ENCODE results near the gene ZNF501.

Gene ZNF501

GRCh38 chr3:44729384-44729910 lies at the start of gene ZNF501:
TSS of gene ZNF501 (plus strand) at chr3:44729635. CDS start at chr3:44734422, 4,787 bp downstream.
- DNase-seq (ENCODE audit: low read depth), result peak; percentile 85

DNA sequence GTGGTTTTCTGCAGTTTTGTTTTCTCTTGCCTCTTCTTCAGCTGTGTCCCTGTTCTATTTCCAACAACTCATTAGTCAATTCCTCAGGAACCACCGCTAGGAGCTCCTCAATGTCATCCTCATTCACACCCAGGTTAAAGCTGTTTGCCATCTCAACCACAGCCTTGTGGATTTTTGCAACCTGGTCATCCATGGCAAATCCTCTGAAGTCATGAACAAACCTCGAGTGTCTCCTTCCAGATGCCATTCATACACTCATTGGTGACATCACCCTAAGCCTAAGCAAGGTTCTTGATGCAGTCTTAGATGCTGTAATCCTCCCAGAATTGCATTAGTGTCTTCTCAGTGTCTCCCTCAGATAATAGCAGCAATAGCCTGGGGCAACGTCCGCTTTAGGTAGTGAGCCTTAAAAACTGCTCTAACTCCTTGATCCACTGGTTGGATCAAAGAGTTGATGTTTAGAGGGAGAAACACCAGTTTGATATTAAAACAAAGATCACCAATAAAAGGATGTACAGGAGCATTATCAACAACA lies 48.4 kb upstream of the ZNF501 start:
- DNase-seq (ENCODE audit: low read depth), result no peak

- no peak for DNase-seq (ENCODE audit: low read depth)
Observed at GRCh38 chr3:44682182-44682896, 47.1 kb upstream of the ZNF501 start.

GRCh38 chr3:44685128-44685800 lies 44.2 kb upstream of the ZNF501 start:
- DNase-seq (ENCODE audit: low read depth), result peak; percentile 24

GRCh38 chr3:44687898-44688297 lies 41.5 kb upstream of the ZNF501 start:
- DNase-seq (ENCODE audit: low read depth), result no peak

DNA sequence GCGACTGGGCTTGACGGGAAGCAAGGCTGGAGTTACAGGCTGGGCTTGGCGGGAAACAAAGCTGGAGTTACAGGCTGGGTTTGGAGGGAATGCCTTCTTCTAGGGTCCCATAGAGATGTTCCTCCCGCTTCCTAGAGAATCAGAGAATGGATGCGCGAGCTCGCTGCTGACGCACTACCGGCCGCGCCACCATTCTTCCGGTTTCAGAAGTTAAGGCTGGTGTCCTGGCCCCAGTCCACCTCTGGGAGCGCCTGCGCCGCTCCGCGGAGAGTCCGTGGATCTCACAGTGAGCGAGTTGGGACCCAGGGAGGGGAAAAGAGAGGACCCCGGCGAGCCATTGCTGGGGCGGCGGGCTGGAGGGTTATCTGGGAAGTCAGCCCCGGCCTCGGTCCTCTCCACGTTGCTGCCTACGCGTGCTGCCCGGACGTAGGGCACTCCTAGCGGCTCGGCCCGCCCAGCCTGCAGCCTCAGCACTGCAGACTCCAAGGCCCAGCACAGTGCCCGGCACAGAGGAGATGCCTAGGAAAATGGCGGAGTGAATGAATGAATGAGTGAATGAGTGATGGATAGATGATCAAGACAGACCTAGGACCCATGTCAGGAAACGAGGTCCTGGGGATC lies 16.9 kb upstream of the ZNF501 start, which contains the start of gene ZNF502:
TSS of gene ZNF502 (plus strand) at position 206 of the 621 bp plus-strand sequence. CDS start 7,602 bp downstream, outside the sequence.
- DNase-seq (ENCODE audit: low read depth), result peak; percentile 50

GRCh38 chr3:44721231-44722102 lies 8.0 kb upstream of the ZNF501 start:
- DNase-seq (ENCODE audit: low read depth), result no peak

DNA sequence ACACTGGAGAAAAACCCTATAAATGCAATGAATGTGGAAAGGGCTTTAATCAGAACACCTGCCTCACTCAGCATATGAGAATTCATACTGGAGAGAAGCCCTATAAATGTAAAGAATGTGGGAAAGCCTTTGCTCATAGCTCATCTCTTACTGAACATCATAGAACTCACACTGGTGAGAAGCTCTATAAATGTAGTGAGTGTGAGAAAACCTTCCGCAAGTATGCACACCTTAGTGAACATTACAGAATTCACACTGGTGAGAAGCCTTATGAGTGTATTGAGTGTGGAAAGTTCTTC lies 7.4 kb upstream of the ZNF501 start:
- DNase-seq (ENCODE audit: low read depth), result no peak

- no peak for DNase-seq (ENCODE audit: low read depth)
Observed at GRCh38 chr3:44734646-44735168, 5.3 kb downstream of the ZNF501 start.

GRCh38 chr3:44761101-44761423 lies 31.6 kb downstream of the ZNF501 start:
- DNase-seq (ENCODE audit: low read depth), result peak; percentile 1

GRCh38 chr3:44761424-44762169 lies 32.2 kb downstream of the ZNF501 start, which contains the start of the genes KIAA1143 and KIF15:
TSS of gene KIAA1143 (minus strand) at chr3:44761619. CDS start at chr3:44761602, 17 bp downstream.
TSS of gene KIF15 (plus strand) at chr3:44761794. CDS start at chr3:44761866, 72 bp downstream.
- peak; percentile 98 for DNase-seq (ENCODE audit: low read depth)

GRCh38 chr3:44762170-44762677 lies 32.8 kb downstream of the ZNF501 start:
- no peak for DNase-seq (ENCODE audit: low read depth)

DNA sequence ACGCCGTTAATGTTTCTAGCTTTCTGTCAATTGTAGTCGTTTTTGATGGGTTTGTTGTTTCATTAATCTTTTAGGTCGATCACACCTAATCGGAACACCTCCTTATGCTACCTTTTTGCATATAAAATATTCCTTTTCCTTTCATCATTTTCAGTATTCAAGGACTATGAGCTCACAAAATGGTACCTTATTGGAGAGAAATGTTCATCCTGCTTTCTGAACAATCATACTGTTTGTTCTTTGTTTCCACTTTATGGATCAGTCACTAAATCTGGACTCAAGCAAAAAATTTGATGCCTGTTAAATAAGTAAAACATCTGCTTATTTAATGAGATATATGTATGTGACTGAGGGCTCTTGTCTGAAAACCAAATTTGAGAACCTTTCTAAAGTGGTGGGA lies 33.3 kb downstream of the ZNF501 start:
- no peak for DNase-seq (ENCODE audit: low read depth)

DNA sequence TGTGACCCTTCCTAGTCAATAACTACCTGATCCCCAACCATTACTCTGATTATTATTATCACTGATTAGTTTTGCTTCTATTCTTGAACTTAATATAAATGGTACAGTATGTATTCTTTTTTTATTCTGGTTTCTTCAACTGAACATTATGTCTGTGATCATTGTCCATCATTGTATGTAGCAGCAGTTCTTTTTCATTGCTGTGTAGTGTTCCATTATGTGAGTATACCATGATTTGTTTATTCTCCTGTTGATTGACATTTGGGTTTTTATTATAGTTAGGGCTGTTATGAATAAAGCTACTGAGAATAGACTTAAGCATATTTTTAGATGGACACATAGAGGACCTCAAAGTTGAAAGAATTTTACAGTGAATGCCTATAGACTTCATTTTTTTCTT lies 34.8 kb downstream of the ZNF501 start:
- no peak for DNase-seq (ENCODE audit: low read depth)

DNA sequence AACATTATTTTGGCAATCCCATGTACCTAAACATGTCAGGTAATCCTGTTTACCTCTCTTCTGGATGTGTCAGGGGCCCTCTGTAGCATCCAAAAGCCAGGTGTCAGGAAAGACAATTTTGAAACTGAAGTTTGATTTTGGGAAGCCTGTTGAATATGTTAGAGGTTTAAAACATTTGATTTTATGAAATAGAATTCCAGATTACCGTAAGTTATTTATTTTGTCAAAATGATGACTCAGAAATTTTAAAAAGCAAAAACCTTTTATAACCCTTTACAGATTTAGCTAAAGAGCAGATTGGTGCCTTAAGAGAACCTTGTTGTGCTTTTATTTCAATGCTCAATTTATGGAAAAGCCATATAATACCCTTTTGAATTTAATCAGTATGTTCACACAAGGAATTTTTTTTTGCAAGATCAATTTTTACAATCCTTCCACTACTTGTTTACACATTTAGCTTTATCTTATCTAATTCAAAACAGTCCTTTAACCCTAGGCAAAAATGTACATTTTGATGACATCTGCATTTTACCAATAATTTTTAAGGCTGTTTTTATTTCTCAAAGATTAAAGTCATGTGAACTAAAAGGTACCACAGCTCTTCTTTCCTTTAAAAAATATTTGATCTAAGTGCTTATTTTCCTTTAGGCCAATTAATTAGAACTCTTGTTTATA lies 42.1 kb downstream of the ZNF501 start:
- no peak for DNase-seq (ENCODE audit: low read depth)

DNA sequence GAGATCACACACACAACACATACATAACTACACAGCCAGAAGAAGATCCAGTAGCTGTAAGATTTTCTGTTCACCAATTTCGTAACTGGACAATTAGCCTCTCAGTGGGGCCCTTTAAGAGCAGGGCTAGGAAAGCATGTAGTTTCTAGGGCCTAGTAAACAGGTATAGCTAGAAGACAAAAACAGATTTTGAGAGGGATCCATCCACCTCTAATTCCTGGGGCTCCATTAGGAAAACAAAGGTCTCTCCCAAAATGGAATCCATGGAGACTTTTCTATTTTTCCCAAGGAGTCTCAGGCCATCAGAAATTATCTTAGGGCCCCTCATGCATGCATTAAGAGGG lies 42.6 kb downstream of the ZNF501 start:
- DNase-seq (ENCODE audit: low read depth), result no peak

- DNase-seq (ENCODE audit: low read depth), result no peak
Observed at GRCh38 chr3:44782891-44783290, 53.5 kb downstream of the ZNF501 start.

All from stimulated activated CD8-positive, alpha-beta memory T cell treated with anti-CD3 and anti-CD28 coated beads, Interleukin-7, amount 100 ng/mL, for 24 hours (primary cell).